GM18870 (cell line): ENCODE measurements around the gene CNTNAP1.

Experiments
- ATAC-seq: cut with Tn5 transposase; IDR thresholded peaks from one replicate; pipeline ENCODE4 v1.9.1; 2021; ENCODE audit warnings: moderate library complexity; ENCODE audit not compliant: unreplicated experiment

The CNTNAP1 gene

GRCh38 chr17:42670789-42671657, 11.3 kb upstream of the CNTNAP1 start:
- ATAC-seq: no peak

- no peak for ATAC-seq
These were observed 10.3 kb upstream of the CNTNAP1 start for GRCh38 chr17:42672038-42672437.

GRCh38 chr17:42673266-42673884, 9.0 kb upstream of the CNTNAP1 start:
- no peak for ATAC-seq

DNA sequence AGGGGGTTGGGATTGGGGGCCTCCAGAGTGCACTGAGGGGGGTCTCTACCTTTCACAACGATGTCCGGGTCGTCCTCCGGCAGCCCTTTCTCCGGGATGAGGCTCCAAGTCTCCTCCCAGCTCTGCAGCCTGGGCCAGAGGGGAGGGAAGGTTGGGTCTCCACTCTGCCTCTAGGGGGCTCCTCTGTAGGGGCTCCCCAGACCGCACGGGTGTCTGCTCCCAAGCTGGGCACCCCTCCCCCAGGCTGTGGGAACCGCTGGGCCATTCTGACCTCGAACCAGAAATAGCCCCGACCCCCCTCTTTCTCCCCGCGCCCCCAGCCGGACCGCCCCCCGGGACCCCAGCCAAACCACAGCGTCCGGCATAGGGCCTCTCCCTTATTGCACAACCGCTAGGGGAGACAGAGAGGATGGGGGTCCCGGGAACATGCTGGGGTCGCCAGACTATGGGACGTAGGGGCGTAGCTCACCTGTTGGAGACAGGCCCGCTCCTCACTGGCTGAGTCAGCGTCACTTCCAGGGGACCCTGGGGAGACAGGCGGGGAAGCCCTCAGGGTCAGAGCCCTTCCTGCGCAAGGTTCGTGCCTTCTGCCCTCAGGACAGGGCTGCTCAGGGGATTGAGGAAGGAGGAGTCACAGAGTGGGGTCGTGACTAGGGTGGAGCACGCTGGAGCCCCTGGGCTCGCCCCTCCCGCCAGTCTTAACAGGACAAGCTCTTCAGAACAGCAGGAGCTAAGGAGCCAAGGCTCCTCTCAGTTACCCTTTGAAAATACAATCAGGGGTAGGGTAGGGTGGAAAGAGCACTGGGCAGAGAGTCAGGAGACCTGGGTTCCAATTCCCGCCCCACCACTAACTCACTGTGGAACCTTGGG, 8.2 kb upstream of the CNTNAP1 start:
- no peak for ATAC-seq

- no peak for ATAC-seq
These were observed 7.5 kb upstream of the CNTNAP1 start for GRCh38 chr17:42674755-42675347.

DNA sequence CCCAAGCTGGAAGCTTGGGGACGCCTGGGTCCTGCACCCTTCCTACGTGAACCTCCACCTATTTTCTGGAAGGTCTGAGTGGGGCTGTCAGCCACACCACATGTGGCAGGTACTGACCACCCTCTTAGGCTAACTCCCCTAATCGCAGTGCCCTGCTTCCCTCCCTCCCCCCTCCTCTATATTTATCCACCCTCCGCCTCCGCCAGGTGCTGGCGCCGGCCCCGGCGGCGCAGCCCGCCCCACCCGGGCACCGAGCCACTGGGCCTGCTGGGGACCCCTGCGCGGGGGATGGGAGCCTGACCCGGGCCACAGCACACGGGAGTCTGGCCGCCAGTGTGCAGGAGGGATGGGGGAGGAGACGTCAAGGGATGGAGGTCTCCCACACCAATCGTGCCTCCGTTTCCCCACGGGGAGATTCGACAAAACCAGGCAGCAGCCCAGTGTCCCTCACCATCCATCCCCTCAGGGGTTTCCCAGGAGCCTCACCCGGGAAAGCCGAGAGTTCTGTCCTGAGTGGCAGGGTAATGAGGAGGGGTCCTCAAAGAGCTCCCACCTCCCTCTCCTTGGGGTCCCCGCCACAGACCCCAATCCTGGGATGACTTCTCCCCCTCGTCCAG, 6.9 kb upstream of the CNTNAP1 start:
- no peak for ATAC-seq

GRCh38 chr17:42675965-42676423, 6.3 kb upstream of the CNTNAP1 start:
- ATAC-seq: no peak

GRCh38 chr17:42676424-42677011, 5.8 kb upstream of the CNTNAP1 start, which contains the start of gene PLEKHH3:
Gene PLEKHH3 (minus strand): TSS chr17:42676994. CDS start chr17:42676563, 431 bp downstream.
- ATAC-seq: no peak

DNA sequence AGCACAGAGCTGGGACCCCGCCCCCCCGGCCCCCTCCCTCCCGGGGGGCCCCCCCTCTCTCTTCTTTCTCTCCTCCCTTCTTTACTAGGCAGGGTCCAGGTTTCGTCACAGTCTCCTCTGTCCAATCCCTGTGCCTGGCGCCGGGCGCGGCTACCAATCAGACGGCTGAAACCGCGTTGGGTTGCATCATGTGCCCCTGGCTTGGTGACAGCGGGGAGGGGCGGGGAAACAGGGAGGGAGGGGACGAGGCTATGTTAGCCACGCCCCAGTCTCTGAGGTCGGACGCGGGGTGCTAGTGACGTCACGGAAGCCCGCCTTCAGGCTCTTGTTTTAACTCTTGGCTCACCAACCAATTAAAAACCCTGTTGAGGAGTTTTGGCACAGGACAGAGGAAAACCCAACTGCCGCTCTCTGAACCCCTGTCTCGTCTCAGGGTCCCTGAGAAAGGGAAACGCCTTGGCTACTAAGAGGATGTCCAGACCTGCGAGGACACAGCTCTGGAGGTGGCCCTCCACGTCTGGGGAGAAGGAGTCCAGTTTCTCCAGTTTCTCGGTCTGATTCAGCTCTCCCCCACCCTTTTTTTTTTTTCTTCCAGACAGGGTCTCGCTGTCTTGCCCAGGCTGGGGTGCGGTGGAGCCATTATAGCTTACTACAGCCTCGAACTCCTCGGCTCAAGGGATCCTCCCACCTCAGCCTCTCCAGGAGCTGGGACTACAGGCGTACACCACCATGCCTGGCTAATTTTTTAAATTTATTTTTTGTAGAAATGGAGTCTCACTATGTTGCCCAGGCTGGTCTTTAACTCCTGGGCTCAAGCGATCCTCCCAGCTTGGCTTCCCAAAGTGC, 5.1 kb upstream of the CNTNAP1 start:
- ATAC-seq: peak; percentile 52

GRCh38 chr17:42677921-42678781, 4.2 kb upstream of the CNTNAP1 start:
- ATAC-seq: no peak

GRCh38 chr17:42678951-42679491, 3.3 kb upstream of the CNTNAP1 start:
- no peak for ATAC-seq

DNA sequence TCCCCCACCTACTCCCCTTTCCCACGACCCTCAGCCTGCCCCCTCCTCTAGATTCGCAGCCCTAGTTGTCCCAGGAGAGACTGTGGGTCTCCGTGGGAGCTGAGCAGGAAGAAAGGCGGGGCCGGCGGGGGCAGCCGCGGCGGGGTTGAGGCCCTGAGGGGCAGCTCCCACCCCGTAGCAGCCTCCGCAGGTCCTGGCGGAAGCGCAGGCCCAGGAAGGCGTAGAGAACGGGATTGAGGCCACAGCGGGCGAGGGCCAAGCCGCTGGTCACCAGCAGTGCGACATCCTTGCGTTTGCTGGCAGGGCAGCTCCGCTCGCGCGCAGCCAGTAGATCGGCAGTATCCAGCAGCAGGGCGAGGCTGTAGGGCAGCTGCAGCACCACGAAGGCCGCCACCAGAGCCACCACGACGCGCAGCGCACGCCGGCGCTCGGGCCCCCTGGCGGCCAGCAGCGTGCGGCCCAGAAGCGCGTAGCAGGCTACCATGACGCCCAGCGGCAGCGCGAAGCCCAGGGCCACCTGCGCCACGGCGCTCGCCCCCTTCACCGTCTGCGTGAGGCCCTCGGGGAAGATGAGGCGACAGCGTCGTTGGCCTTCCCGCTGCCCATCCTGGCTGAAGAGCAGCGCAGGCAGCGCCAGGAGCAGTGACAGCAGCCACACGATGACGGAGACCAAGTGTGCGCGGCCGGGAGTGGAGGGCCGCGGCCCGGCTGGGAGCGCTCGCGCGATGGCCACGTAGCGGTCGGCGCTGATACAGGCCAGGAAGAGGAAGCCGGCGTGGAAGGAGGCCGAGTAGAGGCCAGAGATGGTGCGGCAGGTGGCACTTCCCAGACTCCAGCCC, 2.6 kb upstream of the CNTNAP1 start:
- no peak for ATAC-seq

GRCh38 chr17:42680331-42680808, 2.0 kb upstream of the CNTNAP1 start:
- ATAC-seq: no peak

DNA sequence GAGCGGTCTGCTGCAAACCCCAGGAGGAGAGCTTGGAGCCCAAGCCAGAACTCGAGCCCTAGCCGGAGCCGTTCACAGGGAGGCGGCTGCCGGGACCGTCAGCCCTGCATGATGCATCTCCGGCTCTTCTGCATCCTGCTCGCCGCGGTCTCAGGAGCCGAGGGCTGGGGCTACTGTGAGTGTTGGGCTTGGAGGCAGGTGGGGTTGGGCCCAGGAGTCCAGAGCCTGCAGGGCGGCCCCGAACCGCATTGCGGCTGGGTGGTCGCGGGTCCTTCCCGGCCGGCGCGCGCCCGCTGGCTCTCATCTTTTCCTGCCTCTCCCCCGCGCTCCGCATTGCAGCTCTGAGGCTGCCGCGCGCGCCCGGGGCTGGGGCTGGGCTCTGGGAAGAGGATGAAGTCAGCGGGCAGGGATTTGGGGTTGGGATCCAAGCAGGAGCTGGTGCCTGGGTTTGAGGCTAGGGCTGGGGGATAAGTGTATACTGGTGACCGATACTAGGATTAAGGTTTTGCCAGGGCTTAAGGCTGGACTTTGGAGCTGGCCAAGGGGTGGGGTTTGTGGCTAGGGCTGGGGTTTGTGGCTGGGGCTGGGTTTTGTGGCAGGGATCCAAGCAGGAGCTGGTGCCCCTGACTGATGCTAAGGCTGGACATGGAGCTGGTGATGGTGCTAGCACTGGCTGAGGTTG, 532 bp downstream of the CNTNAP1 start:
- ATAC-seq: no peak

GRCh38 chr17:42683407-42684034, 1.2 kb downstream of the CNTNAP1 start:
- no peak for ATAC-seq
